ENCODE data around the gene KDM5B.

DNA sequence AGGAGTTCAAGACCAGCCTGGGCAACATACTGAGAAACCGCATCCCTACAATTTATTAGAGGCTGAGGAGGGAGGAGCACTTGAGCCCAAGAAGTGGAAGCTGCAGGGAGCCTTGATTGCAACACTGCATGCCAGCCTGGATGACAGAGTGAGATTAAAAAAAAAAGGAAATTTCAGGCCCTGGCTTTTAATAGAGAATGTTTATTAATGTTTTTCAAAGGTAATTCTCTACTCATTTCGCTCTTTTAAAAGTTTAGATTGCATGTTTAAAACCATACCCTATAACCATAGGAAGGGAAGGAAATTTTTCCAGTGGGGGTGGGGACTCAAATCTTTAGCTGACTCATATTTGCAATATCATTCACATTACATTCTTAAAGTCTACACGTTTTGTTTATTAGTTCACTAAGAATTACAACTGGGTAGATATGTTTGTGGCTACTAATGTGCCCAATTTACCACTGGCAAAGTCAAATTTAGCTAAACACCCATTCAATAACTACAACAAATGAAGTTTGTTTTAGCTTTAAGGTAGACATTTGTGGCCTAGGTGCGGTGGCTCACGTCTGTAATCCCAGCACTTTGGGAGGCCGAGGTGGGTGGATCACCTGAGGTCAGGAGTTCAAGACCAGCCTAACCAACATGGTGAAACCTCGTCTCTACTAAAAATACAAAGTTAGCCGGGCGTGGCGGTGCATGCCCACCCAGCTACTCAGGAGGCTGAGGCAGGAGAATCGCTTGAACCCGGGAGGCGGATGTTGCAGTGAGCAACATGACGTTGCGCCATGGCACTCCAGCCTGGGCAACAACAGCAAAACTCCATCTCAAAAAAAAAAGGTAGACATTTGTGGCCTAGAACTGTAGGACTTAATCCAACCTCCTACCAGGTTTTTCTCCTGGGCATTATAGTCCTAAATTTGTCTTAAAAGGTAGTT, 5.0 kb downstream of the KDM5B start:
- TF ChIP-seq POLR2A (IDR thresholded peaks at IDR 0.05): no peak
- TF ChIP-seq CTCF (IDR thresholded peaks at IDR 0.05): no peak
